ENCODE data around the gene TENT4A.

DNA sequence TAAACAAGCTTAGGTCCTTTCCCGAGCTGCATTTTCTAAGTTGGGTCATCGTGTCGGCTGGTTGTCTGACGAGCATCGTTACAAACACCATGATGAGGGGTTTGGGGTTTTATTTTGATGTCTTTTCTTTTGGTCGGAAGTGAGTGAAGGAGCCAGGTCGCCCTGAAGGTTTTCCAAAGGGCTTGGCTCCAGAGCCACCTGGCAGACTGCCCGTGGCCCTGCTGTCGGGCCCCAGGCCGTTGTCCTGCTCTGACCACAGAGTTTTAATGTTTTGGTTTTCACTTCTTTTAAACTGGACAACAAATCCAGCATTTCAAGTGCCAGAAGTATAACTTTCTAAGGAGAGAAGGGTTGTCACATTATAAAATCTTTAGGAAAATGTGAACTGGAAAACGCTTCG is 42.3 kb downstream of the TENT4A start:
- TF ChIP-seq, protein P1, sequence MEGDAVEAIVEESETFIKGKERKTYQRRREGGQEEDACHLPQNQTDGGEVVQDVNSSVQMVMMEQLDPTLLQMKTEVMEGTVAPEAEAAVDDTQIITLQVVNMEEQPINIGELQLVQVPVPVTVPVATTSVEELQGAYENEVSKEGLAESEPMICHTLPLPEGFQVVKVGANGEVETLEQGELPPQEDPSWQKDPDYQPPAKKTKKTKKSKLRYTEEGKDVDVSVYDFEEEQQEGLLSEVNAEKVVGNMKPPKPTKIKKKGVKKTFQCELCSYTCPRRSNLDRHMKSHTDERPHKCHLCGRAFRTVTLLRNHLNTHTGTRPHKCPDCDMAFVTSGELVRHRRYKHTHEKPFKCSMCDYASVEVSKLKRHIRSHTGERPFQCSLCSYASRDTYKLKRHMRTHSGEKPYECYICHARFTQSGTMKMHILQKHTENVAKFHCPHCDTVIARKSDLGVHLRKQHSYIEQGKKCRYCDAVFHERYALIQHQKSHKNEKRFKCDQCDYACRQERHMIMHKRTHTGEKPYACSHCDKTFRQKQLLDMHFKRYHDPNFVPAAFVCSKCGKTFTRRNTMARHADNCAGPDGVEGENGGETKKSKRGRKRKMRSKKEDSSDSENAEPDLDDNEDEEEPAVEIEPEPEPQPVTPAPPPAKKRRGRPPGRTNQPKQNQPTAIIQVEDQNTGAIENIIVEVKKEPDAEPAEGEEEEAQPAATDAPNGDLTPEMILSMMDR (IDR thresholded peaks at IDR 0.05): no peak
- TF ChIP-seq POLR2A (IDR thresholded peaks at IDR 0.05): no peak

Measured in right lobe of liver (tissue), 4 donors.